HUDEP-2 (cell line): Measurements from ENCODE around the gene TNFRSF18.
"Not testable (repeated sequence)": the region's sequence is repeated elsewhere in the genome, so short reads cannot be mapped to it uniquely, and the experiment has no call there.

ENCODE experiments used
- DNase-seq, 76 experiments: peaks; one replicate each; lab custom pipeline; 2025; ENCODE audit not compliant: unreplicated experiment in 76 of 76; lab: John Stamatoyannopoulos, UW

TNFRSF18 gene

GRCh38 chr1:1206376-1206965, at the start of gene TNFRSF18:
Gene TNFRSF18 (minus strand): TSS chr1:1206592. CDS start chr1:1206571, 21 bp downstream.
- DNase-seq: no peak

GRCh38 chr1:1255611-1256010, 49.2 kb upstream of the TNFRSF18 start:
- no peak for DNase-seq

- no peak for DNase-seq
Measured at GRCh38 chr1:1255078-1255477, 48.7 kb upstream of the TNFRSF18 start.

GRCh38 chr1:1254667-1254998, 48.2 kb upstream of the TNFRSF18 start:
- no peak for DNase-seq

- DNase-seq: no peak
Measured at GRCh38 chr1:1253972-1254666, 47.7 kb upstream of the TNFRSF18 start.

- DNase-seq: no peak
Measured at GRCh38 chr1:1253314-1253713, 46.9 kb upstream of the TNFRSF18 start.

- no peak for DNase-seq
Measured at GRCh38 chr1:1250786-1251284, 44.4 kb upstream of the TNFRSF18 start.

- not testable (repeated sequence) for DNase-seq
Measured at GRCh38 chr1:1248009-1248913, 41.9 kb upstream of the TNFRSF18 start.

GRCh38 chr1:1247341-1247913, 41.0 kb upstream of the TNFRSF18 start:
- no peak for DNase-seq

- DNase-seq: no peak
Measured at GRCh38 chr1:1246577-1247340, 40.4 kb upstream of the TNFRSF18 start, which contains the start of gene C1QTNF12. Gene C1QTNF12 (minus strand): TSS chr1:1246722. CDS start chr1:1246690, 32 bp downstream.

- DNase-seq: no peak
Measured at GRCh38 chr1:1245817-1246576, 39.6 kb upstream of the TNFRSF18 start.

- no peak for DNase-seq
Measured at GRCh38 chr1:1245178-1245816, 38.9 kb upstream of the TNFRSF18 start.

- no peak for DNase-seq
Measured at GRCh38 chr1:1244192-1244811, 37.9 kb upstream of the TNFRSF18 start.

- no peak for DNase-seq
Measured at GRCh38 chr1:1243807-1244191, 37.4 kb upstream of the TNFRSF18 start.

GRCh38 chr1:1243266-1243660, 36.9 kb upstream of the TNFRSF18 start:
- DNase-seq: no peak

- no peak for DNase-seq
Measured at GRCh38 chr1:1242461-1243265, 36.3 kb upstream of the TNFRSF18 start.

- no peak for DNase-seq
Measured at GRCh38 chr1:1241588-1242219, 35.3 kb upstream of the TNFRSF18 start.
